GM12873 (cell line): ENCODE measurements around the gene JCAD.

Experiments
- CTCF ChIP-seq: IDR thresholded peaks from 2 replicates; pipeline ENCODE4 v1.5.1; 2012; ENCODE audit warnings: low read depth, mild to moderate bottlenecking, moderate library complexity, low read length, control low read depth; ENCODE audit not compliant: insufficient read depth; ENCODE audit errors: missing control alignments

JCAD gene

GRCh38 chr10:30051220-30051619 is 8.2 kb downstream of the JCAD start:
- no peak for TF ChIP-seq CTCF

GRCh38 chr10:30050411-30050810 is 9.0 kb downstream of the JCAD start:
- no peak for TF ChIP-seq CTCF

- no peak for TF ChIP-seq CTCF
These were observed 10.4 kb downstream of the JCAD start for GRCh38 chr10:30048768-30049517.

- no peak for TF ChIP-seq CTCF
These were observed 11.4 kb downstream of the JCAD start for GRCh38 chr10:30047924-30048531.

- no peak for TF ChIP-seq CTCF
These were observed 12.0 kb downstream of the JCAD start for GRCh38 chr10:30047430-30047829.

GRCh38 chr10:30046476-30046875 is 12.9 kb downstream of the JCAD start:
- no peak for TF ChIP-seq CTCF

GRCh38 chr10:30045961-30046360 is 13.4 kb downstream of the JCAD start:
- no peak for TF ChIP-seq CTCF
